Transverse colon (tissue), 4 donors: ENCODE results near the gene CARMIL1. TPM values are rescaled to one million over a fixed set of nuclear protein-coding genes. Genes with fewer than 3 reads are reported as not detected.

Experiments used
- DNase-seq: peaks from one replicate; pipeline ENCODE4 v3.0.0-alpha.2; 2019
- H3K27ac ChIP-seq, 4 donors: fragments of 200-600 bp; sonication (generic); 2 replicates each; pipeline ENCODE4 v1.5.1; 2016 to 2018; ENCODE audit warnings: inconsistent platforms in 4 of 4
- H3K27me3 ChIP-seq: fragments of 200-600 bp; sonication (generic); 2 replicates; pipeline ENCODE4 v1.5.1; 2017; ENCODE audit warnings: inconsistent platforms
- H3K36me3 ChIP-seq, 4 donors: fragments of 200-600 bp; sonication (generic); 2 replicates each; pipeline ENCODE4 v1.5.1; 2017 to 2019; ENCODE audit warnings: inconsistent platforms in 4 of 4
- H3K4me1 ChIP-seq, 4 donors: fragments of 200-600 bp; sonication (generic); 2 replicates each; pipeline ENCODE4 v1.5.1; 2017 to 2020; ENCODE audit warnings: inconsistent platforms in 4 of 4
- H3K4me3 ChIP-seq, 4 donors: fragments of 200-600 bp; sonication (generic); 1 replicate in 1 of 4; 2 replicates in 3 of 4; pipeline versions ENCODE4 v1.5.1 to v1.6.1; 2017 to 2019; ENCODE audit warnings: inconsistent platforms in 4 of 4
- H3K9me3 ChIP-seq, 2 donors: fragments of 200-600 bp; sonication (generic); 2 replicates each; pipeline ENCODE4 v1.5.1; 2017 to 2019; ENCODE audit warnings: inconsistent platforms in 2 of 2
- EP300 ChIP-seq: sonication (generic); formaldehyde crosslinking; IDR thresholded peaks from one replicate; pipeline ENCODE4 v1.6.1; 2017; ENCODE audit warnings: antibody characterized with exemption, low read depth
- POLR2A ChIP-seq: fragments of 450-650 bp; IDR thresholded peaks from one replicate; pipeline ENCODE4 v1.6.1; 2016; ENCODE audit warnings: antibody characterized with exemption, mild to moderate bottlenecking, moderate library complexity
- POLR2AphosphoS5 ChIP-seq, 3 donors: sonication (generic); formaldehyde crosslinking; IDR thresholded peaks; one replicate each; pipeline ENCODE4 v1.6.1; 2016; ENCODE audit warnings: antibody characterized with exemption in 3 of 3
- WGBS, 2 donors: methylation state at CpG; one replicate each; pipeline ENCODE4 v1.1.5; 2018; ENCODE audit warnings: low coverage in 1 of 2; 5-methylcytosine and 5-hydroxymethylcytosine counted together
- in situ Hi-C, 4 donors: fragments of 200-750 bp; cut with MboI; loops; one replicate each; pipeline versions ENCODE4 v1.15.0 to v1.15.1; 2017; ENCODE audit warnings: low sequenced_read_pairs in 3 of 4, low pct_ligation_motif_present in 1 of 4, low pct_unique_long_range_greater_than_20kb in 1 of 4
- intact Hi-C: fragments of 100-400 bp; cut with DNase I; formaldehyde crosslinking; loops from one replicate; pipeline ENCODE4 v1.15.1; 2023; ENCODE audit warnings: low total_unique reads
- total RNA-seq, 4 donors: library from RNA; depleted of rRNA; stranded (reverse); fragments of >200 nt; gene quantifications; one replicate each; pipeline ENCODE4 v1.1.0, GENCODE V29; 2016
- TF ChIP-seq, protein P1 (sequence below), 5 experiments: fragments of 200-600 bp in 3 of 5; fragments of 450-650 bp in 2 of 5; sonication (generic) in 3 of 5; IDR thresholded peaks; 1 replicate in 2 of 5; 2 replicates in 3 of 5; pipeline ENCODE4 v1.5.1; 2016 to 2017; ENCODE audit warnings: antibody characterized with exemption in 5 of 5, inconsistent platforms in 3 of 5, mild to moderate bottlenecking in 2 of 5, moderate library complexity in 1 of 5

Gene CARMIL1
- total RNA-seq, 4 donors from 2014 or later = 25.1 to 93.5 (median 61.0) TPM

DNA sequence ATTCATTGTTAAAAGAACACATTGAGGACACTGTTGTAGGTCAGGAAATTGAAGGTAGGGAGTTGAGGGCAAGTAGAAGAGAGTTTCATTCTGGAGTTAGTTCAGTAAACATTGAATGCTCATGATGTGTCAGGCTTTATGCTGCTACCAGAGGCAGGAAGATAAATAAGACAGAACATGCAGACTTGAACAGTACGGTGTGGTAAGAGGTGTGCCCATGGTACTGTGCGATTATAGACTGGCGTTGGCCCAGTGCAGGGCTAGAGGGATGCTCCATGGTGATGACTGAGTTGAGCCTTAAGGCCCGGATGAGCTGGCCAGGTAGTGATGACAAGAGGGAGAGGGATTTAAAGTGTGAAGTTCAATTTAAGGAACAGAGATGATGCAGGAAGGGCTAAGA is 50.8 kb downstream of the CARMIL1 start:
- 60 to 94% methylated on average over 1 to 4 of the region's 4 CpGs for WGBS, 2 donors
- TF ChIP-seq EP300 (no peak), POLR2A (no peak), POLR2AphosphoS5 (IDR thresholded peaks at IDR 0.05) (no peak)
- TF ChIP-seq, protein P1, sequence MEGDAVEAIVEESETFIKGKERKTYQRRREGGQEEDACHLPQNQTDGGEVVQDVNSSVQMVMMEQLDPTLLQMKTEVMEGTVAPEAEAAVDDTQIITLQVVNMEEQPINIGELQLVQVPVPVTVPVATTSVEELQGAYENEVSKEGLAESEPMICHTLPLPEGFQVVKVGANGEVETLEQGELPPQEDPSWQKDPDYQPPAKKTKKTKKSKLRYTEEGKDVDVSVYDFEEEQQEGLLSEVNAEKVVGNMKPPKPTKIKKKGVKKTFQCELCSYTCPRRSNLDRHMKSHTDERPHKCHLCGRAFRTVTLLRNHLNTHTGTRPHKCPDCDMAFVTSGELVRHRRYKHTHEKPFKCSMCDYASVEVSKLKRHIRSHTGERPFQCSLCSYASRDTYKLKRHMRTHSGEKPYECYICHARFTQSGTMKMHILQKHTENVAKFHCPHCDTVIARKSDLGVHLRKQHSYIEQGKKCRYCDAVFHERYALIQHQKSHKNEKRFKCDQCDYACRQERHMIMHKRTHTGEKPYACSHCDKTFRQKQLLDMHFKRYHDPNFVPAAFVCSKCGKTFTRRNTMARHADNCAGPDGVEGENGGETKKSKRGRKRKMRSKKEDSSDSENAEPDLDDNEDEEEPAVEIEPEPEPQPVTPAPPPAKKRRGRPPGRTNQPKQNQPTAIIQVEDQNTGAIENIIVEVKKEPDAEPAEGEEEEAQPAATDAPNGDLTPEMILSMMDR (IDR thresholded peaks at IDR 0.05) = no peak
- in situ Hi-C loops = no loop called here
- Histone ChIP-seq H3K27ac (no peak overlapping the region), H3K4me3 (no peak overlapping the region), H3K36me3 (no peaks in the 10 kb centered on the region), H3K9me3 (no peaks in the 10 kb centered on the region), H3K27me3 (no peaks in the 10 kb centered on the region), H3K4me1 (peaks cover 0 to 54% (median 27%) of the 10 kb centered on the region in 4 donors)
- intact Hi-C loops = no loop called here
- no peak for DNase-seq

DNA sequence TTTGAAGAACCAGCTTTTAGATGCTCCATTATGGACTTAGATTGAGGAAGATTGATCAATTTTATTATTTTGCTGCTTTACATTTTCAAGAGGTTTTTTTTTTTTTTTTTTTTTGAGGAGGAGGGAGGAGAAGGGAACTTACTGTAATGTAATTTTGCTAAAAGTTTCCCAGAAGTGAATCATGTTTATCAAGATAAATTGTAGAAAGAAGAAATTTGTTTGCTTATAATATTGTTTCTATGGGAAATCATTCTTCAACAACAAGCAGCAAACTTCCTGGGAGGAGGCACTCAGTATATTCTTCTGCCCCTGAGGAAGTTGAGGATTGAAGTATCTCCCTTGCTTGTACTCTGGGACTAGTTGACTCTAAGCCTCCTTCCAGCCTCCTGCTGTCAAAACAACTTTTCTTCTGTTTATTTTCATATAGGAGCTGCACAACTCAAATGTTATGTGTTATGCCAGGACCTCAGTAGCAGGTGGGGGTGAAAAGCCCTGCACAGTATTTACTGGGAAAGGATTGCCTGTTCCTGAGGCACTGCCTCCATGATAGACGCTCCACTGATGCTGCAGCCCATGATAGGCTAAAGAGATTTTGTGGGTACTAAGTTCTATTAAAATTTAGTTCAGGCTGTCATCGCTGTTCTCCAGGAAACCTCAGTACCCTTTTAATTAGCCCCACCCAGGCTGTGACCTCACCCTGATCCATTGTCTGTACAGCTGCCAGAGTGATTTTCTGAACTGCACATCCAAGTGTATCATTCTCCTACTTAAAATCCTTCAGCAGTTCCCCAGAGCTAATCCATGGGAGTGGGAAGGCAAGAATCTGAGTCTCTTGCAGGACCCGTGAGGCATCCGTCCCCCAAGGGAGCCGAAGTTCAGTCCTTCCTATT is 51.9 kb downstream of the CARMIL1 start:
- Histone ChIP-seq H3K4me1 (peaks cover 0 to 64% (median 27%) of the 10 kb centered on the region in 4 donors), H3K36me3 (no peaks in the 10 kb centered on the region), H3K27me3 (no peaks in the 10 kb centered on the region), H3K4me3 (no peak overlapping the region), H3K27ac (no peak overlapping the region), H3K9me3 (no peaks in the 10 kb centered on the region)
- intact Hi-C loops = no loop called here
- in situ Hi-C loops = no loop called here
- WGBS, 2 donors = 50 to 56% methylated on average over 3 to 5 of the region's 5 CpGs
- TF ChIP-seq, protein P1 (IDR thresholded peaks at IDR 0.05) = no peak
- TF ChIP-seq POLR2A = no peak
- TF ChIP-seq POLR2AphosphoS5 (IDR thresholded peaks at IDR 0.05) = no peak
- DNase-seq = no peak

DNA sequence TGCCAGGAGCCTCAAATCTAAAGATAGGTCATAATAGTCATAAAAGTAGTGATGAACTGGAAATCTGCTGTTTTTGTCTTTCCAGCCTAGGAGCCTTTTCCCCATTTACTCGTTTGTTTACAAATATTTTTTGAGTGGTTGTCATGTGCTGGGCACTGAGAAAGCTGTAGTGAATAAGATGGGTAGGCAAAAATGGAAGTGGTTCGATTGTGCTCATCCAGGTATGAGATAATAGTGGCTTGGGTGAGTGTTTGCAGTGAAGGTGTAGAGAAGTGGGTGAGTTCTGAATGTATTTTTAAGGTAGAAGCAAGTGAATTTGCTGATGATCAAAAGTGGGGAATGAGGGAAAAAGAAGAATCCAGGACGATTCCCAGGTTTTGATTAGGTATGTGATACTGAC is 53.0 kb downstream of the CARMIL1 start:
- Histone ChIP-seq H3K27me3 (no peaks in the 10 kb centered on the region), H3K27ac (no peak overlapping the region), H3K9me3 (no peaks in the 10 kb centered on the region), H3K4me3 (no peak overlapping the region), H3K4me1 (peaks cover 0 to 69% (median 33%) of the 10 kb centered on the region in 4 donors), H3K36me3 (no peaks in the 10 kb centered on the region)
- WGBS, 2 donors = 61 to 70% methylated on average over 3 of the region's 3 CpGs
- TF ChIP-seq POLR2A (no peak), EP300 (no peak), POLR2AphosphoS5 (IDR thresholded peaks at IDR 0.05) (no peak)
- TF ChIP-seq, protein P1 (IDR thresholded peaks at IDR 0.05) = no peak
- no peak for DNase-seq
- in situ Hi-C loops = no loop called here
- intact Hi-C loops = no loop called here

DNA sequence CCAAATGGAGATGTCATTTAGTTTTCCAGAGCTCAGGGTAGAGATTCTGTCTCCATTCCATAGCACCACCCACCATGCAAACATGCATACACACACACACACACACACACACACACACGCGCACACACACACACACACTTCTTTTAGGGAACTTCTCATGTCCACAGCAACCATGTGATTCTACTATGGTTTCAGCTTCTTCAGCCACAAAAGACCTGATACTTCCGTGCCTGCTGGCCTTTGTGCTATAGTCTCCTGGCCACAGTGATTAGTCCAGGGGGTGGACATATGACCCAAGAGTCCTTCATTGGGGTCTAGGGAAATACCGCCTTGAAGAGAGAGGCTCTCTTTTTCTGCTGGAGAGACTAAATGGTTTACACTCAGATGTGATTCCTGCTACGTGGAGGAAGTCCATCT is 53.5 kb downstream of the CARMIL1 start:
- H3K27me3 ChIP-seq = no peaks in the 10 kb centered on the region
- in situ Hi-C loops = no loop called here
- H3K4me1 ChIP-seq = peaks cover 0 to 69% (median 33%) of the 10 kb centered on the region in 4 donors
- H3K9me3 ChIP-seq = no peaks in the 10 kb centered on the region
- H3K36me3 ChIP-seq = no peaks in the 10 kb centered on the region
- 52% methylated on average over 5 of the region's 5 CpGs; no CpG with 5 or more reads in 1 of the 2 donors for WGBS, 2 donors
- H3K27ac ChIP-seq = no peak overlapping the region
- no peak overlapping the region for H3K4me3 ChIP-seq
- DNase-seq = no peak
- intact Hi-C loops = no loop called here
- no peak for TF ChIP-seq EP300
- TF ChIP-seq, protein P1 (IDR thresholded peaks at IDR 0.05) = no peak
- TF ChIP-seq POLR2A = no peak
- TF ChIP-seq POLR2AphosphoS5 (IDR thresholded peaks at IDR 0.05) = no peak
